GM21423 (cell line): ENCODE data around the gene CSNK2B.

ENCODE experiments used
- ATAC-seq: cut with Tn5 transposase; IDR thresholded peaks from one replicate; pipeline ENCODE4 v1.9.1; 2021; ENCODE audit warnings: mild to moderate bottlenecking, moderate library complexity; ENCODE audit not compliant: unreplicated experiment

CSNK2B gene

DNA sequence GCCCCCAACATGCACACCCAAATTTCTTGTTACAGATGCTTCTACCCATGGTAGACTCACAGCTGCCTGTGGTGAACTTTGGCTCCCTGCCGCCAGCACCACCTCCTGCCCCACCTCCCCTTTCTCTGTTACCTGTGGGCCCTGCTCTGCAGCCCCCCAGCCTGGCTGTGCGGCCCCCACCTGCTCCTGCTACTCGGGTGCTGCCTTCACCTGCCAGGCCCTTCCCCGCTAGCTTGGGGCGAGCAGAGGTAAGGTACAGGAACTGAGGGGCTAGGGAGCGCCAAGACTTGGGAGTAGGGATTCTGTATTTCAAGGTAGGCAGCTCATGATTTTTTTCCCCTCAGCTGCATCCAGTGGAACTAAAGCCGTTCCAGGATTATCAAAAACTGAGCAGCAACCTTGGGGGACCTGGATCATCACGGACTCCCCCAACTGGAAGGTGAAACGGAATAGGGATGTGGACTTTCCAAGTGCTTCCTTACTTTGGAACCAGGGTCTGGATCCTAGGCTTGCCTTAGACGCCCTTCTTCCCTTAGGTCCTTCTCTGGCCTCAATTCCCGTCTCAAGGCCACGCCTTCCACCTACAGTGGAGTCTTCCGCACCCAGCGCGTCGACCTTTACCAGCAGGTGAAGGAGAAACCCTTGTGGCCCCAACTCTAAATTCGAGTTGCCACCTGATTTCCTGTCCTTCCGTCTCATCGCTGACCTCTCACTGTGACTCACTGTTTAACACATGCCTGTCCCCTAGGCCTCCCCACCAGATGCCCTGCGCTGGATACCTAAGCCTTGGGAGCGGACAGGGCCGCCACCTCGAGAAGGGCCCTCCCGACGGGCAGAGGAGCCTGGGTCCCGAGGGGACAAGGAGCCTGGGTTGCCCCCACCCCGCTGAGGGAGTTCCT is 28.9 kb upstream of the CSNK2B start:
- no peak for ATAC-seq

DNA sequence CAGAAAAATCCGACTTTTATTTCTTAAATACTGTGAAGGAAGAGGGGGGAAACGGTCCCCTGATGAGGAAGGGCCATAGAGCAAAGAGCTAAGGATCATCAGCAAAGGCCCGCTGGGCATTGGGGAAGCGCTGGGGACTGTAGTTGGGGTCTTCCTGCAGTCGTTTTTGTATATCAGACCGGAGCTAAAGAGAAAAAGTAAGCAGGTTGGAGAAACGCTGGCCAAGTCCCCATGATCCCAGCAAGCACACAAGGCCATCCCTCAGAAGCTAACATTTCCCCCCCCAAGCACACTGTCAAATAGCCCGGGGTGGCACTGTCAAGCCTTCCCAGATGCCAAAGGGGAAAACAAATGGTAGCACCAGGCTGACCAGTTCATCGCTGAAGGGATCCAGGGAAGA is 26.8 kb upstream of the CSNK2B start:
- no peak for ATAC-seq

DNA sequence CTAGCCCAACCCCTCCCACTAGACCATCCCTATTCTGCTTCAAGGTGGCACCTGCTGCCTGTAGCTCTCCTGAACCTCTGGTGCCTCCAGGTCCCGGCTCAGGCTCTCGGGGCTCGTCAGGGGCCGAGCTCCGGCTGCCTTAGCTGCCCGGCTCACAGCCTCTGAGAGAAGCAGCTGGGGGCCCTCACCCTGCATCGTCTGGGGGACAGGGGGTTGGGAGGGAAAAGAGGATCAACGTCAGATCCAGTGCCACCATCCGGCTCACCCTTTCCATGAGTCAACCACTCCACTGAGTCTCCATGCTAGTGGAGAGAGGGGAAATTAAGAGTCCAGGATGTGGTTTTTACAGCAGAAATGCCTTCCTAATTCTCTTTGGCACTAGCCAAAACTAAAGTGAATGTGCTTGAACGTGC is 26.4 kb upstream of the CSNK2B start:
- ATAC-seq = no peak

DNA sequence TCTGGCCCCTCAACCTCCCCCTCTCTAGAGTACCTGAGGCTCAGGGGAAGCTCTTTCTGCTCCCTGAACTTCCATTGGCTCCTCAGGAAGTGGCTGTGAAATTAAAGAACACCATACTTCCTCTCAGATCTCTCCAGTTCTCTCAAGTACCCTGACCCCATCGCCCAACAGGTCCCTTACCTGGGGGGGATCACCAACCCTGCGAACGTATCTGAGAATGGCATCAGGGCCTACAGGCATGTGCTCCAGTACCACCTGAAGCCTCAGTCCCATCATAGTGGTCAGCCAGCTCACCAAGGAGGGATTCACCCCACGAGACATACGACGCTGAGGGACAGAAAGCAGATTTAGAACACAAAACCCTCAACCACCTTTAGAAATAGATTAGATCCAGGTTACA is 25.3 kb upstream of the CSNK2B start:
- no peak for ATAC-seq

DNA sequence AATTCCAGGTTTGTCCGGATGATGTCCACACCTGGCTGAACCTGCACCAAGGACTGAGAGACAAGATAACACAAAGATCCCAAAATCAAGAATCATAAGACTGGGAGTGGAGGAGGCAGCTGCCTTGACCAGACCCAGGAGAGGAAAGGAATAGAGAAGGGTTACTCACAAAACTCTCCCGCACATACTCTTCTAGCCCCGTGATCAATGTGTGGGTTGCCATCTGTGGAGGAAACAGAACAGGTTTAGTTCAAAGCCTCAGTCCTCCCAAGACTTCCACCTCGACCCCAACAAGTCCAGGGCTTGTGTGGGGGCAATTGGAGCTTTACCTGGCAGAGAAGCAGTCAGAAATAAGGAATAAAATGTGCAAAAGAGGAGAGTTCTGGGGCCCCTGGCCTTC is 24.5 kb upstream of the CSNK2B start:
- no peak for ATAC-seq

DNA sequence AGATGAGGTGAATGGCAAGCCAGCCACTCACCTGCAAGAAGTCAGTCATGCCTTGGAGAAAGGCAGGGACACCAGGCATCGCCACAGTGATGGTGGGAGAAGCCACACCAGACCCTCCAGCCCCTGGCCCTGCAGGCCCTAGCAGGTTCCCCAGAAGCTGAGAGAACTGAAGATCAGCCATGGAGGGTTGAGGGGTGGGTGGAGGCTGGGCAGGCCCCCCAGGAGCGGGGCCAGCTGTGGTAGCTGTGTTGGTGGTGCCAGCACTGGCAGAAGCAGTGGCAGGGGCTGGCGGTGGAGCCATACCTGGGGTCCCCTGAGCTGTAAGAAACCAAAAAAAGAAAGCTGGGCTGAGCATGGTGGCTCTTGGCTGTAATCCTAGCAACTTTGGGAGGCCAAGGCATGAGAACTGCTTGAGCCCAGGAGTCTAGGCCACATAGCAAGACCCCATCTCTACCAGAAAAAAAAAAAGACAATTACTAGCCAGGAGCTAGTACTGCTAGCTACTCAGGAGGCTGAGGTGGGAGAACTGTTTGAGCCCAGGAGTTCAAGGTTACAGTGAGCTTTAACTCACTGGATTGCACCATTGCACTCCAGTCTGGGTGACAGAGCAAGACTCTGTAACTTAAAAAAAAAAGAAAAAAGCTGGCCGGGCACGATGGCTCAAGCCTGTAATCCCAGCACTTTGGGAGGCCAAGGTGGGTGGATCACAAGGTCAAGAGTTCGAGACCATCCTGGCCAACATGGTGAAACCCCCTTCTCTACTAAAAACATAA is 22.9 kb upstream of the CSNK2B start:
- ATAC-seq = no peak

DNA sequence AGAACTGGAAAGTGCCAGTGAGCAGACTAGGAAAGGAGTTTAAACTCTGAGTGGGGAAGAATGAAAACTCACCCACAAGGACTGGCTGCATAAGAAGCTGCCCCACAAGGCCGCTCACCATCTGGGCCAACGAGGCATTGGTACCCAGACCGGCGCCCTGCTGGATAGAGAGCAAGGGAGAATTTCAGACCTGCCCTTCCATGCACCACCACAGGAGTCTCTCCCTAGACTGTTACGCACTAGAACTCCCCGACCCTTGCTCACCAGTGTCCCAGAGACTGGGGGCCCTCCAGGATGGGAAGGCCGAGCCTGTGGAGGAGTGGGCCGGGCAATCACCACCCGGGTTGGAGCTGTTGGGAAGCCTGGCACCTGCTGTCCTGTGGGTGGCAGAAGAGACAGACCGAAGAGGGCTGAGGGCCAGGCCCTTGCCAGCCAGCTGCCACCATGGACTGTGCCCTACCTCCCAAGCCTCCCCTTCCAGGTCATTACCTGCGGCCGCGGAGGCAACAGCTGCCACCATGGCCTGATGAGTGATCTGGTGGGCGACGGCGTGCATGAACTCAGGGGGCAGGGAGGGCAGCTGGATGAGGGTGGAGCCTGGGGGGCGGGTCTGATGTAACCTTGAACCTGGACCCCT is 21.9 kb upstream of the CSNK2B start:
- ATAC-seq = no peak

DNA sequence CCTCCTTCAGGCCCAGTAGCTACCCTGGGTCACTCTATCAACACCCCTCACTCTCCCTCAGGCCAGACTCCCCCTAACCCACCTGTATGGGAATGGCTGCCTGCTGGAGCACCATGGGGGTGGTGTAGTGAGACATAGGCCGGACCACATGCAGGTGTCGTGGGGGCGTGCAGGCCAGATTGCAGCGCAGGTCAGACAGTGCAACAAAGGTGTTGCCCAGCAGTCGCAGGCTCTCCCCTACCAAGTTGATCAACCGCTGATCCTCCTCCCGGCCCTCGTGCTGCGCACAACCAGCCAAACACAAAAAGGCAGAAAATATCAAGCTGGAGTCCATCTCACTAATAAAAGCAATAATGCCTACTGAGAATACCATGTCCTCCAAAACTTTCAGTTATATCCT is 20.6 kb upstream of the CSNK2B start:
- ATAC-seq = no peak

DNA sequence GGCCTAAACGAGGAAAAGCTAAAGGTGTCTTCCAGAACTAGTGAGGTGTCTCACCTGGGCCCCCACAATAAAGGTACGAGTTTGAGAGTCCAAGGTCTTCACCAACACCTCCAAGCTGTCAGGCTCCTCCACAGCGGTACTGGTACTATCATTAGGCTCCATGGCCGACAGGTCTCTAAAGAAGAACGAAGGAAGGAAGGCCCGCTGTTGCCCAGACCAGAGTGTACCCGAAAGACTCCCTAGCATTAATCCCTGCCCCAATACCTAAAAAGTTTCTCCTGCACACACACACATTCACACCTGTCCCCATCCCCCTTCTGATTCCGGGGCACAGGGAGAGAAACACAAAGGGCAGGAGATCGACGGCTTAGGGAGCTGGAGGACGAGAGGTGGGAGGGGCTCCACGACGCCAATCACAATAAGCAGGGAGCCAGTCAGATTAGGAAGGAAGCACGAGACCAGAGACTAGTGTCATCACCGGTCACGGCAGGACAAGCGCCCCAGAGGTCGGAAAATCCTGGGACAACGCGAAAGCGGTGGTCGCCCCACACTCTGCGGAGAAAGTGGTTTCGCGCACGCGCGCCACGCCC is 14.2 kb upstream of the CSNK2B start:
- ATAC-seq = peak; percentile 31

DNA sequence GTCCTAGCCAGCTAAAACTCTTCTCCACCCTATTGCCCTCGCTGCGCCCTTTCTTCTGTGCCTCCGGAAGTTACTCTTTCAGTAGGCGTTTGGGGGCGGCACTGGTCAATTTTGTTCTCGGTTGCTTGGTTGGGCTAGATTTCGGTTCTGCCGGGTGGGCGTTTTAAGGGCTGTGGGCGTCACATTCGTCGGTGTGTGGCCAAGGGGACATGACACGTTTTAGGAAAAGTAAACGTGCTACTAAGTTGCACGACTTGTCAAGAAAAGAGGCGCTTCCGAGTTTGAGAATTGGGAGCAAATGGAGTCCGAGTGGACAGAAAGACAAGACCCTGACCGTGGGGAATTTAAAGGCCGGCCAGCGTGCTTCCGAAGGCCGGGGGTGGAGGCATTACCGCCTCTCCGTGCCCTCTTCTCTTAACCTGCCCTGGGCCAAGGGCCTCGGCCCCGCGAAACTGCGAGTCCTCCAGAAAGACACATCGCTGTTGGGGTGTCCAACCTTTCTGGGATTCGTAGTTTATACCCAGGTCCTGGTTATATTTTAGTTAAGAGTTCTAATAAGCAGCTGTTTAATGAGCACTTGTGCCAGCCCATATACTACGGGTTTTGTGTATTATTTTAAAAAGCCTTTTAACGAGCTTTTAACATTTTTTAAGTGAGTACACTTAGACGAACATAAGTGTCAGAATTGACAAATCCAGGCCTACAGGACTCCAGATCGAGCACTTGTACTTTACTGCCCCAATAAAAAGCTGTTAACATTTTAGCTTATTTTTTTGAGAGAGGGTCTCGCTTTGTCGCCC is 12.8 kb upstream of the CSNK2B start:
- ATAC-seq = peak; percentile 55

DNA sequence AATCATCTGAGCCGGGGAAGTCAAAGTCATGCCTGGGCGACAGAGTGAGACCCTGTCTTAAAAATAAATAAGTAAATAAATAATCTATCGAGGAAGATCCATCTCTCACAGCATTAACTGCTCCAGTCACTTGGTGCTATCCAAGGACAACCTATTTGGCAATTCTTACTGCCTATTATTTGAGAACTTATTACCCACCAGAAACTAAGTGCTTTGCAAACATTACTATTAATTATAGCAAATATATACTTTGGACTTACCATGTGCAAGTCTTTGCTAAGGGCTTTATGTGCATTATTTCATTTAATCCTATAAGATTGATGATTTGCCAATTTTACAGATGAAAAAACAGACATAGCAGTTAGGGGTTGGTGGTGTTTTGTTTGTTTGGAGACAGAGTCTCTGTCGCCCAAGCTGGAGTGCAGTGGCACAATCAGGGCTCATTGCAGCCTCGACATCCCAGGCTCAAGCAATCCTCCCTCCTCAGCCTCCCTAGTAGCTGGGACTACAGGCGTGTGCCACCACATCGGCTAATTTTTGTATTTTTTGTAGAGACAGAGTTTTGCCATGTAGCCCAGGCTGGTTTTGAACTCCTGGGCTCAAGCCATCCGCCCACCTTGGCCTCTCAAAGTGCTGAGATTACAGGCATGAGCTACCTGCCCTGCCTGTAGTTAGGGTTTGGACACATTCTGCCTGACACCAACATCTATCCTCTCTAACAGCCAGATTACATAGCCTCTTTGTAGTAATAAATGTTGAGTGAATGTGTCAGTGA is 11.1 kb upstream of the CSNK2B start:
- no peak for ATAC-seq

DNA sequence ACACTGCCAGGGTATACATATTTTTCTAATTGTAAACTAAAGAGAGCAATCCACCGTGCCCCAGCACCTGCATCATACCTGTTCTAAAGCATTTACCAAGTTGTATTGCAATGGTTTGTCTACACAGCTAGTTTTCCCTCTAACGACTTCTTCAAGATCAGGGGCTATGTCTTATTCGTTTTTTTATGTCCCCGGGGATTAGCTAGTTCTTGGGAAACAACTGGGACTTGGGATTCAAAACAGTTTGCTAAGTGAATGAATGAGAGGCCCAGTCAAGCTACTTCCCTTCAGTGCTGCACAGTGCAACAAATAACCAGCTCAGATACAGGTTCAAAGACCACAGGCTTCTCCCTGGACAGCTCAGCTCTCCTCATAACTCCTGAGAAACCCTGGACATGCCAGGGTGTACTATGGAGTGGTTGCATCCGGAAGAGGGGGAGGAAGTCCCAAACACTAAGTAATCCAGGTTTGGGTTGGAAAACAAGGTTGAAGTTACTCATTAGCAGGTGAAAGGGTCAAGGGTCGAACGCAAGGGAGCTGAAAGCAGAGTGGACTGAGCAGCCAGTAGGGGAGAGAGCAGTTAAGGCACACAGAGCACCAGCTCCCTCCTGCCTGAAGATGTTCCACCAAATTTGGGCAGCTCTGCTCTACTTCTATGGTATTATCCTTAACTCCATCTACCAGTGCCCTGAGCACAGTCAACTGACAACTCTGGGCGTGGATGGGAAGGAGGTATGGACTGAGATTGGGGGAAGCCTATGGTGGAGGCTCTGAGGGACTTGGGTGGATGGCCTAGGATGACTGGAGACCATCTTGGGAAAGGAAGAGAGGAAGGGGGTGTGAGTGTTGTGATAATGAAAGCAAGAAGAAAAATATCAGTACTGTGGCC is 10.3 kb upstream of the CSNK2B start, which contains the start of gene APOM:
Gene APOM (plus strand): TSS at position 546 of the 889 bp plus-strand sequence. CDS start 73 bp downstream, at position 619.
- no peak for ATAC-seq

DNA sequence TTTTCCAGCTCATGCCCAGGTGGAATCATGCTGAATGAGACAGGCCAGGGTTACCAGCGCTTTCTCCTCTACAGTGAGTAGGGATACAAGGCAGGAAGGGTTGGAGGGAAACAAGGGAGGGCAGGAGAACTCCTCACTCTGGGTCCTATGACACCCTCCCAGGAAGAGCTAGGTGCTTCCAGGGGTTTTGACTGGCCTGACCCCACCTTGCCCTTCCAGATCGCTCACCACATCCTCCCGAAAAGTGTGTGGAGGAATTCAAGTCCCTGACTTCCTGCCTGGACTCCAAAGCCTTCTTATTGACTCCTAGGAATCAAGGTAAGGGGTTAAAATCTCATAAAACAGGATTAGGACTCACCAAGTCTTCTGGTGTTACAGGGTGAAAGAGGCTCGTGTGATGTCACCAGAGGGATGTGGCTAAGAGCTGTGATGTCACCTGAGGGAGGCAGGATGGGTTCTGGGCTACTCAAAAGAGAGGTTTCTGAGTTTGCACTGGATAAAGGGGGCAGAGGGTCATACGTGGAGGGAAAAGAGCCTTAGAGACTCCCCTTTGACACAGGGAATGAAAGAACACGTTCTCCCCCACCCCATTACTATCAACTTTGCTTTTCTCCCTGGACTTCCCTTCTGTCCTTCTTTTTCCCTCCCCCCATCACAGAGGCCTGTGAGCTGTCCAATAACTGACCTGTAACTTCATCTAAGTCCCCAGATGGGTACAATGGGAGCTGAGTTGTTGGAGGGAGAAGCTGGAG is 8.3 kb upstream of the CSNK2B start:
- no peak for ATAC-seq

DNA sequence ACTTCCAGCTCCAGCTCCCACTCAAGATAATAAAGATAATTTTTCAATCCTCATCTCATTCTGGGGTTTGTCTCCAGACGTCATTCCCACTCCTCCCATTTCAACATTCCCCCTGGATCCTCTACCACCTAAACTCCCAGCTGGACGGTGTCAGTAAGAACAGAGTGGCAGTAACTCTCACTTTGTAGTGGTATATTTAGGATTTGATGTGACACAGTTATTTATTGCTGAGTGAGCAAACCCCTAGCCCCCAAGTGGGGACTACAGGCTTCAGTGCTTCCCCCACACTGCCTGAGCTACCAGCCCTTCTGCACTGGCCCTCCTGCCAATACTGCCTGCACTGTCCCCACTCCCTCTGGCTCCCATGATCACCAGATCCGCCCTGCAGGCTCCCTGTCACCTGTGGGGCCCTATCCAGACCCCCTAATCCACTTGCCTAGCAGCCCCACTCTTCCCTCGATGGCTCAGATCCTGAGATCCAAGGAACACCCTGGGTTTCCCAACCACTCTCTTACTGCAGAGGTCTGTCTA is 7.7 kb upstream of the CSNK2B start:
- ATAC-seq = no peak

DNA sequence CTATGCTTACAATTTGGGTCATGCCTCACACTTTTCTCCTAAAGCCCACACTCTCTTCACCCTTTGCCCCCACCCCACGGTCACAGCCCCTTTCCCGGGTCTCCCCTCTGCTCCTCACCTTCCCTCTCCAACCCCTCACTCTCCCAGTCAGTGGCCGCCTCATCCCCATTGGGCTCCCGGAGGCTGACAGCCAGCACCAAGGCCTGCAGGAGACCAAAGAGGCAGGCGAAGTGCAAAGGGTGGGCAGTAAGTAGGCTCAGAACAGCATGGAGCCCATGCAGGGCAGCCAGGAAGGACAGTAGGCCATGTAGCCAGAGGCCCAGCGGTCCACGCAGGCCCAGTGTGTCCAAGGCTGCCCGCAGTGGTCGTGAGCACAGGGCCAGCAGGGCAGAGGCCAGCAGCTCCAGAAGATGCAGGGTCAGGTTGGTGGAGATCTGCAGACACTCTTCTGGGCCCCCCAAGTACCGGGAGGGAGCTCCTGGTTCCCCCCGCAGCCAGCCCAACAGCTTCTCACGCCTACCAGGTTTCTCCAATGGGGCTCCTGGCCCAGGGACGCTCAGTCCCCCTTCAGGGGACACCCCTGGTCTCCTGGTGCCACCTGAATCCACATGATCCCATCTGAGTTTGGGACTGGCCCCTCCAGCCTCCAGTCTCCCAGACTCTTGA is 6.8 kb upstream of the CSNK2B start:
- no peak for ATAC-seq

DNA sequence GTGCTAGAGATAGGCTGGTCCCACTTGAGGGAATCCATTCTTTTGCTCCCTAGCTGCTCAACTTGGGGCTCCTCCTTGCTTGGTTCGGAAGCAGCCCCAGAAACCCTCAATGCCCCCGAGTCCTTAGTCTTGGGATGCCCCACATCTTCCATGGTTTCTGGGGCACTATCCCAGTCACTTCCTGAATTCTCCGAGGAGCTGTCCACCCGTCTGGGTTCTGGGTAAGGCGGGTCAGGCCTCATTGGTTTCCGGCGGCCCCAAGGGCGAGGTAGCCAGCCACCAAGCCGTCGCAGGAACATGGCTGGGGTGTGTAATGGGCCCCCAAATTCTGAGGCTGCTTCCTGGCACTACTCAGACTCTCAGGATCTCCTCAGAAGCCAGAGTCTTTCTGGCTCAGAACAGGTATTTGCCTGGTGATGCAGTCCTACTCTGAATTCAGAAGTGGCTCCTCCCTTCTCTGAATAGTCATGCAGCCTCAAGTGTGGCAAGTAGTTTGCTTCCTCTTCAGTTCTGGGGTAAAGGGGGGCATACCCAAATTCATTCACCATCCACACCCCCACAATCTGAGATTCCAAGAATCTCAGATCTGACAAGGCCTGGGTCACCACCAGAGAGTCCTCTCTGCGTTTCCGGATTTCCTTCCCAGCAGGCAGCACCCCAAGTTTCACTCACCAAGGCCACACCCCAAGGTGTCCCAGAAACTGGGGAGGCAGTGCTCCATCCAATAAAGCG is 6.1 kb upstream of the CSNK2B start:
- ATAC-seq = no peak
